Measurements from ENCODE around the gene C1S.

DNA sequence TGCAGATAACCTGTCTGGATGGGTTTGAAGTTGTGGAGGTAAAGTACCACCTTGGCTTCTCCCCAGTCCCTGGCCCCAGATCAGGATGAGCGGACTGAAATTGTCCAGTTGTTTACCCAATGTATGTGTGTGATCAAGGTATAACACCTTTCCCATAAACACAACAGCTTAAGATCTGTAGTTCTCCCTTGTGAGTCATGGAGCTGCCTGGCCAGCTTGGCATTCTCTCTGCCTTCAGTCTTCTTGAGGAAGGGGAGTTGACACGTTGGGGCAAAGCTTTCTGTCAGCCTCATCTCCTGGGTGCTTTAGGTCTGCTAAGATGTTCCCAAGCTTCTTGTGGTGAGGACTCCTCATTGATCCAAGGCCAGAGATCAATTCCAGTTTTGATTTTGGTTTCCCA, 6.1 kb downstream of the C1S start:
- TF ChIP-seq POLR2A (IDR thresholded peaks at IDR 0.05) = no peak
- TF ChIP-seq, protein P1, sequence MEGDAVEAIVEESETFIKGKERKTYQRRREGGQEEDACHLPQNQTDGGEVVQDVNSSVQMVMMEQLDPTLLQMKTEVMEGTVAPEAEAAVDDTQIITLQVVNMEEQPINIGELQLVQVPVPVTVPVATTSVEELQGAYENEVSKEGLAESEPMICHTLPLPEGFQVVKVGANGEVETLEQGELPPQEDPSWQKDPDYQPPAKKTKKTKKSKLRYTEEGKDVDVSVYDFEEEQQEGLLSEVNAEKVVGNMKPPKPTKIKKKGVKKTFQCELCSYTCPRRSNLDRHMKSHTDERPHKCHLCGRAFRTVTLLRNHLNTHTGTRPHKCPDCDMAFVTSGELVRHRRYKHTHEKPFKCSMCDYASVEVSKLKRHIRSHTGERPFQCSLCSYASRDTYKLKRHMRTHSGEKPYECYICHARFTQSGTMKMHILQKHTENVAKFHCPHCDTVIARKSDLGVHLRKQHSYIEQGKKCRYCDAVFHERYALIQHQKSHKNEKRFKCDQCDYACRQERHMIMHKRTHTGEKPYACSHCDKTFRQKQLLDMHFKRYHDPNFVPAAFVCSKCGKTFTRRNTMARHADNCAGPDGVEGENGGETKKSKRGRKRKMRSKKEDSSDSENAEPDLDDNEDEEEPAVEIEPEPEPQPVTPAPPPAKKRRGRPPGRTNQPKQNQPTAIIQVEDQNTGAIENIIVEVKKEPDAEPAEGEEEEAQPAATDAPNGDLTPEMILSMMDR (IDR thresholded peaks at IDR 0.05) = no peak

Data from lower leg skin (tissue), 3 donors.